Middle frontal gyrus (tissue), 1 donor: ENCODE results near the gene LRRC36.
"Not testable (repeated sequence)": the region's sequence is repeated elsewhere in the genome, so short reads cannot be mapped to it uniquely, and the experiment has no call there.

ENCODE experiments used
- DNase-seq: peaks from one replicate; pipeline ENCODE4 v3.0.0-alpha.2; 2015; ENCODE audit warnings: low spot score; ENCODE audit errors: extremely low spot score

Gene LRRC36

DNA sequence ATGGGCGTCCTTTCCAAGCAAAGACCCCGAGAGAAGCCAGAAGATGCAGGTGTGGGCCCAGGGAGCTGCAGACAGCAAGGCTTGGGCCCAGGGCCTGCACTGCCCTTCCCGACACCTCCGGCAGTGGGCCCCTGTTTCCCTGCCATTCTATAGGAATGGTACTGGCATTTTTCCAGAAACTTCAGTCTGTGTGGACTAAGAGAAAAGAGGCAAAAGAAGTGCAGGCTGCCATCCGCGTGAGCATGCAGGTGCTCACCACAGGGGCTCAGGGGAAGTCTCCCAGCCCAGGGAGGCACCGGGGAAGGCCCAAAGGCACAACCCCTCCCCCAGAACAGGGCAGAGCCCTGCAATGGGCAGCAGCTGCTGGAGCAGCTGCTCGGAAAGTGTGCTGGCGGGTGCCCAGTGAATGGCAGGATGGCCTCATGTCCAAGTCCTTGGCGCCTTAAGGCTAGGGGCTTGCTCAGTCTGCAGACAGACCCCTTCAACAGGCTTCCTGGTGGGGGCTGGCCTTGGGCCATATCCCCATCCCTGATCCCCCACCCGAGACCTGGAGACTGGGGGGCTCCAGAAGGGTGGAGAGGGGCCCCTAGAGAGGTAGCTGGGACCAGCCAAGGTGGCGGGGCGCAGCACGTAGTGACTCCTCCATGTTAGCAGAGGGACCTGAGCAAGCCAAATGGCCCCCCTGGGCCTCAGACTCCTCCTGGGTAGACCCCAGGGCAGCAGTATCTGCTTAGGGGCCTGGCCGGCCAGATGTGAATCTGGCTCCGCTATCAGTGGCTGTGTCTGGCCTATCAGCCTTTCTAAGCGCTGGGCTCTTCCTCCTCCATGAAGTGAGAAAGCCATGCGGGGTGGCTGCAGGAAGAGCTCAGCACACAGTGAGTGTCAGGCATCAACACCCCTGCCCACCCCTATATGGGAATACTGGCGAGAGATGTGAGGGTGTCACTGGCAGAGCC, 73.4 kb downstream of the LRRC36 start:
- no peak for DNase-seq

DNA sequence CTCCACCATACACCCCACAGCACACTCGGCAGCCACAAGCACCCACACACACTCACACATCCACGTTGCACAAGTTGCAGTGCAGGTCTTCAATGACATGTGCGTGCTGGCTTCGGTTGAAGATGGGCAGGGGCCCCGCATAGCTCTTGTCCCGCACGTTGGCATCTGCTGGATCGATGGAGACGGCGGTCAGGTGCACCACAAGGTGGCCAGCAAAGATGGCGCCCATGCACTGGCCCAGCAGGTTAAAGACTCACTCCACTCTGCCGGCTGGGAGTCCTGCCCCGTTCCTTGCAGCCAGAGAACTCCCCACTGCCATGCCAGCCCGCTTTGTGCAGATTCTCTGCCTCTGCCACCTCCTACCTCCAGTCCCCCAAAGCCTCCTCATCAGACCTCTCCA, 74.3 kb downstream of the LRRC36 start:
- no peak for DNase-seq

DNA sequence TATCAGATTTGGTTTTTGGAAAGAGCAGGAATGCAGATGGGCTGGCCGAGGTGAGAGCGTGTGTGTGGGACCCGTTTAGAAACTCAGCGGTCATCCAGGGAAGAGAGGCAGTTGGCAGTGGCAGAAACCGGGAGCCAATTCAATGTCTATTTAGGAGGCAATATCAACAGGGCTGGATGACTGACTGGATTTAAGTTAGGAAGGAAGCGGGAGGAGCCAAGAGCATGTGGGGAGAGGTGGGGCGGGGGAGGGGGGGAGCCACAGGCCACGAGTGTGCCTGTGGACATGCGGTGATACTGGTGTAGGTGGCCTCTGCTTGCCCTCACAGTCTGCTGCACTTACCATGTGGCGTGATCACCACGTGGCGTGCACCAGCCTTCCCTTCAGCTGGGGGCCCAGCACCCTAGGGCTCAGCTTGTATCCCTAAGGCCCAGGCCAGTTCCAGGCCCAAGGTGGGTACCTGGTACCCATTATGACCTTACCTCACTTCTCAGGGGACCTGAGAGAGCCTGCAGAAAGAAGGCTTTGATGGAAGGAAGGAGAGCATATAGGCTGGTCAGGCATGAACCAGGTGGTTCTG, 77.5 kb downstream of the LRRC36 start:
- no peak for DNase-seq

DNA sequence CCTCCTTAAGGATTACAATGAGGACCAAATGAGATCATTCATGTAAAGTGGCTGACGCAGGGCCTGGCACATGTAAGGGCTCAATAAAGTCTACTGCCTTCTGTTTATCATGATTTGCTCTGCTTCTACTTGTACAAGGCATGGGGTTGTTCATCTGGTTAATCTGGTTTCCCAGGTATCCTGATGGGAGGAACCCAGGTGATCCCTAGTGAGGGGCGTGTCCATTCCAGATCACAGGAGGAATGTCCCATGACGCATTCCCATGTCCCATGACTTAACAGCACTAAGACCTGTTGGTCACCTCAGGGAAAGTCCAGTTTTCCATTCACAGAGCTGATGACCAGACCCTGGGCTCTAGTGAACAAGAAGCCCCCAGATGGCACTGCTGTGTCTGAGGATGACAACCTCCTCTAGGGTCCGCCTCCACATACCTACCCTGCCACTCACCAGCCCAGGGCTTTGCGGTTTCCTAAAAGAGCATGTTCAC, 78.2 kb downstream of the LRRC36 start:
- no peak for DNase-seq

DNA sequence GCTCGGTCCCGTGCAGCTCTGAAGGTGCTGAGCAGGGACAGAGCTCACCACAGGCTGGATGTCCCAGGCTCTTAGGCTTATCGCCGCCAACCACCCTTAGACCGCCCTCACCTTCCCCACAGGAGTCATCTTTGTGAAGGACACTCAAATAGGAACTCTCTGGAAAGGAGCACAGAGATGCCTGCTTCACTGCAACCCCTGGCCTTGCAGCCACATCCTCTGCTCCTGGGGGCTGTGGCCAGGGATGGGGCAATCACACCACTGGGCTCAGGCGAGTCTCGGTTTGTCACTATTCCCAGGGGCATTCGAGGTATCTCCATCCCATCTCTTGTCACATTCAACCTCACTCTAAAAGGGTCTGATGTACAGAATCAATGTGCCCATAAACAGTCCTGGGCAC, 78.7 kb downstream of the LRRC36 start:
- DNase-seq, result no peak

DNA sequence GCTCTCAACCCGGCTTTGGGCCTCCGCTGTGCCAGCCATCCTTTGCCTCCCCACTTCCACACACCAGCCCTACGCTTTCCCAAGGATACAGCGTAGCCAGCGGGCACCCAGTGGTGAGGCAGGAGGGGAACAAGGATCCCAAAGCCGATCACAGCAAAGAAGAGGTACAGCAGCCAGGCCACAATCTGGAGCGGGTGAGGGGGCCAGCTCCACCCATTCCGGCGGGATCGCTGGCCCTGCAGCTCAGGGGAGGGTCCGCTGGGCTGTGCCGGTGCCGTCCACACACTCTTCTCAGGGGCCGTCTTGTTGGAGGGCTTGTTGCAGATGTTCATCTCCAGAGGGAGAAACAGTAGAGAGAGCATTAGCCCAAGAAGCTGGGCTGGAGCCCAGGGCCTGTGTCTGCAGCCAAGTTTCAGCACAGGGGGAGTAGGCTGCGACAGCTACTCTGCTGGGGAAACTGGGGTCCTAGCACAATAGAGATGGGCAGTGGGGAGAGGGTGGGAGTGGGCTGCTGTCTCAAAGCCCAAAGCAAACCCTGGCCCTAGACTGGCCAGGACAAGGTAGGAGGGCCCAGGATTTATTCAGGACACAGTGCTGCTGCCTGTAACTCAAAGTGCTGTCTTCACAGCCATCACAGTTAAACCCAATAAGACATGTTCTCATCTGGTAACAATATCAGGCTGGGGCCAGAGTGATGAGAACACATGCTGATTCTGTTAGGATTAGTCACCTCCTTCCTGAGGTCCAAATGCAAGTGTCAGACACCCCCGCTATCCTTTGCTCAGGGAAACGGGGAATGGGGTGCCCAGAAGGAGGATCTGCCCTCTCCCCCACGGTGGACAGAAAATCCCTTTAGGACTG, 79.7 kb downstream of the LRRC36 start:
- DNase-seq, result no peak

DNA sequence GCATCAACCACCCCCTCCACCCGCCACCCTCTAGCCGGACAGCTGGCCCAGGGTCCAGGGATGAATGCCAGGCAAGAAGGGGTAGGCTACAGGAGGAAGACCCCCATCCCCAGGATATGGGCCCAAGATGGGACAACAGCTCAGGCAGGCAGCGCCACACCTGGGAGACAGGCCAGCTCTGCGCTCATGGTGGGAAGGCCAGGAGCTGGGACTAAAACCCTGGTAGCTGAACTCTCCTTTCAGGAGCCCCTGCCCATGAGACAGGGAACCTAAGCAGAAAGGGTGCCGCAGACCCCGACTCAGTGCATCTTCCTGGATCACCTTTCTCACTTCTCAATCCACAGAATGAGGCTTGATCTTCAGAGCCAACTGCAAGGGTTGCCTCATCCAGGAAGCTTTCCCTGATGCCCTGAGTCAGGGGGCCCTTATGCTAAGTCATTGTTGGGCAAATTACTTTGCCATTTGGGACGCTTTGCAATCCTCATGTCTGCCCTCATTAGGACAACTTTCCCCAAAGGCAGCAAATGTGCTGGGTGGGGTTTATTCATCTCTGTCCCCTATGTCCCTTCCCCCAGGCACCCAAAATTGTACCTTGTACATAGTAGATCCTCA, 80.7 kb downstream of the LRRC36 start:
- DNase-seq, result no peak

DNA sequence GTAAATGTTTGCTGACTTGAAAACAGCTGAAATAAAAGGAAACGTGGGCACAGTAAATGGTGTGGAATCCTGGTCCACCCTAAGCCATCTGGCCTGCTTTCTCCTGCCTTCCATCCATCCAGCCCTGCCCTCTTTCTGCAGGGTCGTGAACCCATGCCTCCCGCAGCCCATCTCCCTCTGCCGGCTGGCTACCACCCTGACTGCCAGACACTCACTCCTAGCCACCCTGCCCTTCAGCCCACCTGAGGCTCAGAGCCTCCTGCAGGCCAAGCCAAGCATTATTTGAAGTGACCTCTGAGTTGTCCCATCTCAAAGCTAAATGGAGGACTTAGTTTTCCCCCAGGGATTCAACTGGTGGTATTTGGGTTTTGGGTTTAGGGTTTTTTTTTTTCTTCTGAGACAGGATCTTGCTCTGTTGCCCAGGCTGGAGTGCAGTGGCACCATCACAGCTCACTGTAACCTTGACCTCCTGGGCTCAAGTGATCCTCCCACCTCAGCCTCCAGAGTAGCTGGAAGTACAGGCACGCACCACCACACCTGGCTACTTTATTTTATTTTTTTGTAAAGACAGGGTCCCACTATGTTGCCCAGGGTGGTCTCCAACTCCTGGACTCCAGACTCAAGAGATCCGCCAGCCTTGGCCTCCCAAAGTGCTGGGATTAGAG, 81.3 kb downstream of the LRRC36 start:
- no peak for DNase-seq

DNA sequence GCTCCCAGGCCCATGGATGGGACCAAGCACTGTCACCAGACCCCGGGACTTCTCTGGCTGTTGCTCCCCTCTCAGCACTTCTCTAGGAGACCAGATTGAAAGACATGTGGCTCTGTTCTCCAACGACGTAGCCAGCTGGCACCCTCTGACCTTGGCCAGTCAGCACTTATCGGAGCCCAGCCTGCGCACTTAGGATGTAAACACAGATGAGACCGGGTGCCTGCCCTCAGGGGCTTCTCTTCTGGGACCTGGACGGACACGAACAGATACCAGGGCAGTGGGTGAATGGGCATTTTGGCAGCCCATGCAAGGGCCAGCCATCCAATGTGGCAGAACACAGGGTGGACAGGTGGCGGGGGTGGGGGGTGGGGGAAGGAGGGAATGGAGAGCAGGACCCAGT, 83.0 kb downstream of the LRRC36 start:
- DNase-seq, result no peak

DNA sequence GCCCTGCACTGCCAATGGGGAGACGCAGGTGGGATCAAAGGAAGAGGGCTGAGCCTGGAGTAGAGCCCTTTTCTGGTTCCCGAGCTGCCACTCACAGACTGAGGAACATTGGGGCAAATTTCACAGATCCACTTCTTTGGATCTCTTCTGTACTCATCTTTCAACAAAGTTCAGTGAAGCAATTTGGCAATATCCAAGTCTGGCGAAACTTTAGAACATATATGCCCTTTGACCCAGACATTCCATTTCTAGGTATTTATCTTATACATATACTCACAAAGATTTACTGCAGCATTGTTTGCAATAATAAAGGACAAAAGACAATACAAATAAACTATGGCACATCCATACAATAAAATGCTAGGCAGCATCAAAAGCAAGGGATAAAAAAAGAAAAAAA, 84.7 kb downstream of the LRRC36 start:
- DNase-seq, result no peak

DNA sequence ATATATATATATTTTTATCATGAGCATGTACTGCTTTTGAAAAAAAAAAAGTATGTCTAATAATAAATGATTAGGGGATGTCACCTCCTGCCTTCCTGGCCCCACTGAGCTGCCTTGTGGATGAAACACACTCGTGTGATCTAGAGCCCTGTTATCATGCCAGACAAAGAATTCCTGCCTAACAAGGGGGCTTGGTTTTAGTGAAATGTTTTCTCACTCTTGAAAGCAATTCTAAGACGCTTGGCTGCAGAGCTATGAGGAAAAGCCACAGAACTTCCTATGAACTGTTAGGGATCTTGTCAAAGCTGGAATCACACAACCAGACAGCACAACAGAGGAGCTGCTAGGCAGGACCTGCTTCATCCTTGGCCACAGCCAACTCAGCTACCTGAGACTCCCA, 85.7 kb downstream of the LRRC36 start:
- DNase-seq, result no peak

DNA sequence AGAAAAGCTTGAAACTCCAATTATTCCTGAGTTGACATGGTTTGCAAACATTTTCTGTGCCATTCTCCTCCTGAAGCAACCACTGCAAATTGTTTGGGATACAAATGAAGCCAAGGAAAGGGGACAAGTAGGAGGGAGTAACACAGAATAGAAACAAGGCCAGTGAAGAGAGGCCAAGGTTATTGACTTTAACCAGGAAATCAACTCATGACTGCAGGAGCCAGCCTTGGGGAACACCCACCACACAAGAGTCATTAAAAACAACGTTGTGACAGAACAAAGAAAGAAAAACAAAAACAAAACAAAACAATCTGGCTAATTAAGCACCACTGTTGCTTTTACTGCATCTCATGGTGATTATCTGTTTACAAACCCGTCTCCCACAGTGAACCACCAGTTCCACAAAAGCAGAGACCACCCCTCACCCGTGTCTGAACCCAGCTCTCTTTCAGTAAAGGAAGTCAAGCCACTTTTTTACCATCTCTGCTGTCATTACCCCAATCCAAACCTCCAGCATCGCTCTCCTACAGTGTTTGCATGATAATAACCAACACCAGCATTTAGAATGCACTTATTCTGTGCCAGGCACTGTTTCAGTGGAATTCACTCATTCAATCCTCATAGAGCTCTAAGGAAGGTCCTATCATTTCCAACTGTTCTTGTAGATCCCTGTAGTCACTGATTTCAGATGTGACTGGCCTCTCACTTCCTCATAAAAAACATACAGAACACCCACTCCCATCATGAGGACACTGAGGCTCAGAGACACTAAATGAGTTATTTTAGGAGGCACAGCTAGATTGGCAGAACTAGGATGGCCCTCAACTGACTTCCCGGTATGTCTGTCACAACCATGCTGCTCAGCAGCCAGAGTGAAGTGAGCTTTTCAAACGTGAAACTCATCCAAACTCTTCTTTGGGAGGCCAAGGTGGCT, 87.6 kb downstream of the LRRC36 start:
- no peak for DNase-seq

DNA sequence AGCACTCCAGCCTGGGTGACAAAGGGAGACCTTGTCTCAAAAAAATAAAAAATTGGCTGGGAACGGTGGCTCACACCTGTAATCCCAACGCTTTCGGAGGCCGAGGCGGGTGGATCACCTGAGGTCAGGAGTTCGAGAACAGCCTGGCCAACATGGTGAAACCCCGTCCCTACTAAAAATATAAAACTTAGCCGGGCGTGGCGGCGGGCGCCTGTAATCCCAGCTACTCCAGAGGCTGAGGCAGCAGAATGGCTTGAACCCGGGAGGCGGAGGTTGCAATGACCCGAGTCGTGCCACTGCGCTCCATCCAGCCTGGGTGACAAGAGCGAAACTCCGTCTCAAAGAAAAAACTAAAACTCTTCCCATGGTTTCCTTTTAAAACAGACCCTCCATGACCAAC, 88.8 kb downstream of the LRRC36 start:
- DNase-seq, result not testable (repeated sequence)

DNA sequence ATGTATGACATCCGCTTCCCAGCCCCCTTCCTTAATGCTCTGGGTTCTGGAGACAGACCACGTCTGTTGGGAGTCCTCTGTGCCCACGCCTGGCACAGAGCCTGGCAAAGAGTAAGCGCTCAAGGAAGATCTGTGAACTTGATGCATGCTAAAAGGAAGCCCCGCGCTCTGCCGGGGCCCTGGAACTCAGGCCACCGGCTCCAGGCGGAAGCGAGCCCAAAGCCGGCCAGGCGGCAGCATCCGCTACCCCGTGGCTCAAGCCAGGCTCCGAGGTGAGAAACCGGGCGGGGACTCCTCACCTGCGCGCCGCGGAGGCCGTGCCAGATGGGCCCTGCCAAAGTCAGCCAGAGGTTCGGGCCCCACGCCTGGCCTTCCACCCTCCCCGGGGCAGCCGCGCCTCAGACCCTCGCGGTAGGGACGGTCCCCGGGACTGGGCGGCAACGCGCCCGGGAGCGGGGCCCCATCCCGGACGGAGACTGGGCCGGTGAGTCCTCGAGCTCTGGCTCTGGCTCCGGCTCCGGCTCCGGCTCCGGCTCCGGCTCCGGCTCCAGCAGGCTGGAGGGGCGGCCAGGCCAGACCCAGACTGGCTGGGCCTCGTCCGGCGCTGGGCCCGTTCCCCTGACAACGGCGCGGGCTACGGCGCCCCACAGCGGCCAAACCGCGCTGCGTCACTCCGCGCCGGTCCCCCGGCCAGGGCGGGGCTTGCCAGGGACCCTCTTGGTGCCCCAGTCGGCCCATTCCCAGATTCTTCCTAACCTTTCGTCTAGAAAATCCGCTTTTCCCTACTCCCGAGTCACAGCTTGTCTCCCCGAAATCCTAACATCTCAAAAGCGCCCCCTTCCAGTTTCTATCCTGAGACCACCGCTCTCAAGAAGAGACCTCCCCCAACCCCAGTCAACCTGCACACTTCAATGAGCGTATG, 89.5 kb downstream of the LRRC36 start, which contains the start of gene ZDHHC1:
Gene ZDHHC1, minus strand, starts transcription at position 606 of the 922 bp plus-strand sequence. CDS start 8,702 bp downstream, outside the sequence.
- DNase-seq, result no peak

DNA sequence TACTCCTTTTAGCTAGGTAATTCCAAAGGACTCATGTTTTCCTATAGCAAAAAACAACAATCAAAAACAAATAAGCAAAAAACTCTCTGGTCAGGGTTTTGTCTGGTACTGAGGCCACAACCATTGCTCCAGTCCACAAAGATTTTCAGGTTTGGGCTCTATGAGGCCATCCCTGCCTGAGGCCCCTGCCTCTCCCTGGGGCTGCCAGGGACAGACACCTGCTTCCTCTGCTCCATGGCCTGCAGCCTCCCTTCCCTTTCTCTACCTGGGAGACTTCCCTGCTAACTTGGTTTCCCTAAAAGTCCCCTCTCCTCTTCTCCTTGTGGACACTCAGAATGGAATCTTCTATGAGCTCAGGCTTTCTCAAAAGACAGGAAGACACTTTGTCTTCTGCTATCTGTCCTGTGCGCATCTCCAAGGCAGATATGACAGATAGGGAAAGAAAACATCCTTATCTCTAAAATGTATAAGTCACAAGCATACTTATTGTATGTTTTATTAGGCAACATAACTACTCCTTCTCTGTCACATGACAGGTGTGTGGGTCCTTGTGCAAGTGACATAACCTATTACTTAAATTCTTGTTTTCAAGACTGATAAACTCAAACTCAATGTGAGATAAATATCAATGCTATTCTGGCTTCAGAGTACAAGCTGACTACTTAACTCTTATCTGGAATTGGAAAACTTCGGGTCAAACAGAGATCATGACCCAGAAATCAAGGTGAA, 90.9 kb downstream of the LRRC36 start:
- no peak for DNase-seq

DNA sequence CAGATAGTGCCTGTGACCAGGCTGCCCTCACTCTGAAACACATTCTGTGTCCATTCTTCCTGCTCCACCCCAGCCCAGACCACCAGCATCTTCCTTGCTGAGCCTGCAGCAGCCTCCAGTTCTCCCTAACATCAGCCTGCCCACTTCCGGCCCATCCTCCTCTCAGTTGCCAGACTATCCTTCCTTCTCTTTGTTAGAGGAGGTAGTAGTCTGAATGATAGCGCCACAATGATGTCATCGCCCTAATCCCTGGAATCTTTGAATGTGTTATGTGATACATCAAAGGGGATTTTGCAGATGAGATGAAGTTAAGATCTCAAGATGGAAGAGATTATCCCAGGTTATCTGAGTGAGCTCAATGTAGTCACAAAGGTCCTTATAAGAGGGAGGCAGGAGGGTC, 92.9 kb downstream of the LRRC36 start:
- DNase-seq, result no peak

DNA sequence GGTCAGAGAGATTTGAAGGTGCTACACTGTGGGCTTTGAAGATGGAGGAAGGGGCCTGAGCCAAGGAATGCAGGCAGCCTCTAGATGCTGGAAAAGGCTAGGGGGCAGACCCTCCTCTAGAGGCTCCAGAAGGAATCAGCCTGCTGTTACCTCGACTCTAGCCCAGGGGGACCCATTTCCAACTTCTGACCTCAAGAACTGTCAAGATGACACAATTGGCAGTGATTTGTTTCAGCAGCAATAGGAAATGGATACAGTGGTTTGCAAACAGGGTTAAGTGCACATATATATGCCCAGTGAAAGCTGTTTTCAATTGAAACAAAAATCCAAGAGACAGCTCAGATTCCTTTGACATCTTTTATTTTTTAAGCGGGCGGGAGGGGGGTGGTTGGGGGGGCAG, 93.3 kb downstream of the LRRC36 start:
- no peak for DNase-seq

DNA sequence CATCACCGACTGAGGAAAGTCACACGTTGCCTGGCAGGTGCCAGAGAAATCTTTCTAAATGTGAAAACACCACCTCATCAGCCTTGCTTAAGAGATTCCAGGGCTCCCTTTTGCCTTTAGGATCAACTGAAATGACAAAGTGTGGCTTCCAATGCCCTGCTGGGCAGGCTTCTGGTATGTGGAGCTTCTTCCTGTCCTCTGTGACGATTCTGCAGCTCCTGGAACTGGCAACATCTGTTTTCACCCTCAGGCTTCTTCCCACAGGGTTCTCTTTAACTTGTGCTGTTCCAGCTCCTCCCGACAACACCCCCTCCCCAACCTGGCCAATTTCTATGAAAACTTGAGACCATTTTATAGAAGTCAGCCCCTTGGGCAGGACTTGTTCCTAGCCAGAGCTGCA, 94.4 kb downstream of the LRRC36 start:
- no peak for DNase-seq
